ENCODE results near the gene HSFX4.
"Not testable (repeated sequence)": the region's sequence is repeated elsewhere in the genome, so short reads cannot be mapped to it uniquely, and the experiment has no call there.

The HSFX4 gene

DNA sequence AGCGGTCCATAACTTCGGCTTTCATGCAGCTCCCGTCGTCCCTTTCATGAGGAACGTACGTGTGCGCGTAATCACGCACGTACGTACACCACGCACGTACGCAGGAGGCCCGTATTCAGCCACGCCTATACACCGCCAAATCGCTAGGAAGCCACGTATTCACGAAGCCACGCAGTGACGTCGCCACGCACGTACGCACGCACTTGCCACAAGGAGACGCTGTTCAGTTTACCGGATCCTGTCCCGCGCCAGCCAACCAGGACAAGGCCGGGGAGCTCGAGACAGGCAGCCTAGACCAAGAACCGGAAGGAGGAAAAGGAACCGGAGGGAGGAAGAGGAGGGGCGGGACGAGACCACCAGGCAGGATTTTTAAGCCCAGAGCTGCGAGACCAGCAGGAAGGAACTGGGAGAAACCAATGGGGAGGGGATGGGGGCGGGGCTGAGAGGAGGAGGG, 9.1 kb downstream of the HSFX4 start, which contains the start of gene EOLA2:
EOLA2 (minus strand) TSS at position 65 of the 454 bp plus-strand sequence. CDS start 4,617 bp downstream, outside the sequence.
- peak; percentile 84 for DNase-seq

DNA sequence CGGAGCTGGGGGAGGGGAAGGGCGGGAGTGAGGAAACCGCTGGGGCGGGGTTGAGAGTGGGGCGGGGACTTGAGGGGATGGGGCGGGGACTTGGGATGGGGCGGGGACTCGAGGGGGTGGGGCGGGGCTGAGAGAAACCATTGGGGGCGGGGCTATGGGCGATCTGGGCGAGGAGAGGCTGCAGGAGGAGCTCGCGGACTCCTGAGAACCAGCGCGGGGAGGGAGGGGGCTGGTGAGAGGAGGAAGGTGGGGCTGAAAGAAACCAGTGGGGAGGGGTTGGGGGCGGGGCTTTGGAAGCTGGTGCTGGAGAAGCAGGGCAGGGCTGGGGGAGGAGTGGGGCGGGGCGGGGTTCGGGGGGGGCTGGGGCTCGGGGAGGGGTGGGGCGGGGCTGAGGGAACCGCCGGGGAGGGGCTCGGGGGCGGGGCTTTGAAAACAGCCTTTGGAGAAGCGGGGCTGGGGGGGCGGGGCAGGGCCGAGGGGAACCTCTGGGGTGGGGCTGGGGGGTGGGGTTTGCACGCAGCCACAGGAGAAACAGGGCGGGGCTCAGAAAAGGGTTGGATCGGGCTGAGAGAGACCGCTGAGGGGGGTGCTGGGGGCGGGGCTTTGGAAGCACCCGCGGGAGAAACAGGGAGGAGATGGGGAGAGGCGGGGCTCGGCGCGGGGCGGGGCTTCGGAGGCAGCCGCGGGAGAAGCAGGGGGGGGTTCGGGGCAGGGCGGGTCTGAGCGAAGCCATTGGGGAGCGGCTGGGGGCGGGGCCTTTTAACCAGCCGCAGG, 9.7 kb downstream of the HSFX4 start:
- peak; percentile 81 for DNase-seq

DNA sequence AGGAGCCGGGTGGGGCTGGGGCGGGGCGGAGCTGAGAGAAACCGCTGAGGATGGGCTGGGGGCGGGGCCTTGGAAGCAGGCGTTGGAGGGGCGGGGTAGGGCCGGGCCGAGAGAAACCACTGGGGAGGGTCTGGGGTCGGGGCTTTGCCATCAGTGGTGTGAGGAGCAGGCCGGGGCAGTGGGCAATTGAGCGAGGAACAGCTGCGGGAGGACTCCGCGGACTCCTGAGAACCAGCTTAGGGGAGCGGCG, 10.2 kb downstream of the HSFX4 start:
- no peak for DNase-seq

DNA sequence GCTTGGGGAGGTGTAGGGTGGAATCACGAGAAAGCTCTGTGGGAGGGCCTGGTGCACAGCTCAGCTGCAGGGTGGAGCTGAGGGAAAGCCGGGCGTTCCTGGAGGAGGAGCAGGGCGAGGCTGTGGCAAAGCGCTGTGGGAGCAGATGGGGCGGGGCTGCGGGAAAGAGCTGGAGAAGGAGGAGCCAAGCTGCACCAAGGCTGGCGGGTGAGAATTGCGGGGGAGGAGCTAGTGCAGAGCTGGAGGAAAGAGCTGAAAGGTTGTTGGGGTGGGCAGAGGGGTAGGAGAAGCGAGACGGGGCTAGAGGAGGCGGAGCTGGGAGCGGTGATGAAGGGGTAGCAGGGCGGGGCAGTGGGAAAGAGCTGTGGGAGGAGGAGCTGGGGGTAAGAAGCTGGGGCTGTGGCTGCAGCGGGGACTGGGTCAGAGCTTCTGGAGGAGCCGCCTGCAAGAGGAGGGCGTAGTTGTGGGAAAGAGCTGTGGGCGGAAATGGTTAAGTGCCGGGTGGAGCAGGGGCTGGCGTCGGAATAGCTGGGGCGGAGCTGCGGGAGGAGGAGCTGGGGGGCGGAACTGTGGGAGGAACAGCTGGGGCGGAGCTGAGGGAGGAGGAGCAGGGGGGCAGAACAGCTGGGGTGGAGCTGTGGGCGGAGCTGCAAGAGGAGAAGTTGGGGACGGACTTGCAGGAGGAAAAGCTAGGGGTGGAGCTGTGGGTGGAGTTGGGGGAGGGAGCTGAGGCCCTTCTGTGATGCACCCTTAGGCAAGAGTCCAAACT, 10.7 kb downstream of the HSFX4 start:
- peak; percentile 88 for DNase-seq

DNA sequence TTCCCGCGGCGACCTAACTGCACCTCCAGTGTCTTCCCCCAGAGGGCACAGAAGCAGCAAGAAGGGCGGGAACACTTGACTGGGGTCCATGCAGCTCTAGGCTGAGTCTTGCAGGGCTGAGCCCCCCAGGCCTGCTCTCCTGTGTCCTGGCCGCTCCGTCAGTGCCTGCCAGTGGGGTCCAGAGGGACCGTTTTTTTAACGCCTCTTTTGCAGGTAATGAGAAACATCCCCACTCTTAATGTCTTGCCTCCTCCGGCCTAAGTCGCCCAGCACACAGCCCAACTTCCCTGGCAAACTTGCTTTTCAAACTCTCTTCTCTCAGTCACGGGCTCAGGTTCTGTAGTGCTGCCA, 11.3 kb downstream of the HSFX4 start:
- DNase-seq: not testable (repeated sequence)

DNA sequence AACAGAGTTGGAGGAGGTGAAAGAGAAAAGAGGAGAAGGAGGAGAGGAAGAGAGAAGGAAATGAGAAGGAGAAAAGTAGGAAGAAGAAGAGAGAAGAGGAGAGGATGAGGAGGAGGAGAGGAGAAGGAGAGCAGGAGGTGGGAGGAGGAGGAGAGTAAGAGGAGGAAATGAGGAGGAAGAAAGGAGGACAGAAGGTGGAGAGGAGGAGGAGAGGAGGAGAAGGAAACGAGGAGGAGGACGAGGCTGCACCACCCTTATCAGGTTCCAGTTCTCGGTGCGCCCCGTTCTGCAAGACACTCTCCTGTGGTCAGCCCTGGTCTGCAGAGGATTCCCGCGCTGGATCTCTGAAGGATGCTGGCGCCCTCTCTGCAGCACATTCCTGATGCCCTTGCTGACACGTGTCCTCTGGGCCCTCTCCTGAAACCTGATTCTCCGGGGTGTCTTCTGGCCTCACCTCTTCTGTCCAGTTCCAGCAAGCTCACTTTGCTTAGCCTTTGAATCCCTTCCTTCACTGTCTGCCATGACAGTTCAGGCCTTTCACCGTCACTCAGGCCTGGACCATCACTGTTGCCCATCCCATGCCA, 15.8 kb downstream of the HSFX4 start:
- not testable (repeated sequence) for DNase-seq

DNA sequence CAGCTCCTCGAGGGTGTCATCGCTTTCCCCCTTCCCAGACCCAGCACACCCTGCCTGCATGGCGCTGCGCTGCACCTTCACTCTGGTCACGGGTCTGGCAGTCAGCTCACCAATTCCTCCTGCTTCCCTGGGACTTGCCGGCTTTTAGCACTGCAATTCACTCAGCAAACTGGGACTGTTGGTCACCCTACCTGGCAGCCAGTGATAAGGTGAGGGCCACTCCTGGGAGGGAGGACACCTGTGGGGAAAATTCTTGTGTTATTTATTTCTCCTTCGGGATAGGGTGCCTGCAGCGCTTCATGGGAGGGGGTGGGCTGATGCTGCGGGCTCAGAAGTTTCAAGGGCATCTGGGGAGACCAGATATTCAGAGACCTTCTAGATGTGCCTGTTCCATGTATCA, 16.4 kb downstream of the HSFX4 start:
- not testable (repeated sequence) for DNase-seq

DNA sequence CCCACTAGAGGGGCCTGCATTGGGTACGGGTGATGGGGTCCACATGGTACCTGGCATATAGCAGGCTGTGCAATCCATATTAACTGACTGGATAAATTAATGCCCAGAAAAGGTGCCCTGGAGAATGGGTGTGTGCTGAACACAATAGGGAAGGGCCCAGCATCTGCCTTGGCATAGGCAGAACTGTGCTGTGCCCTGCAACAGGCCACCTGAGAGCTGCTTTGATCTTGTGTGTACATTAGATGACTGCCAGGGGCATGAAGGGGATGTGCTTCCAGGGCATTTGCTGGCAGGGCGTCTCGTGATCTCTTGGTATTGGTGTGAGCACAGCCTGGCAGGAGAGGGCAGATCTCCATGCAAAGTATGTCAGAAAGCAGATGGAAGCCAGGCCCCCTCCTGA, 17.6 kb downstream of the HSFX4 start:
- DNase-seq: not testable (repeated sequence)

DNA sequence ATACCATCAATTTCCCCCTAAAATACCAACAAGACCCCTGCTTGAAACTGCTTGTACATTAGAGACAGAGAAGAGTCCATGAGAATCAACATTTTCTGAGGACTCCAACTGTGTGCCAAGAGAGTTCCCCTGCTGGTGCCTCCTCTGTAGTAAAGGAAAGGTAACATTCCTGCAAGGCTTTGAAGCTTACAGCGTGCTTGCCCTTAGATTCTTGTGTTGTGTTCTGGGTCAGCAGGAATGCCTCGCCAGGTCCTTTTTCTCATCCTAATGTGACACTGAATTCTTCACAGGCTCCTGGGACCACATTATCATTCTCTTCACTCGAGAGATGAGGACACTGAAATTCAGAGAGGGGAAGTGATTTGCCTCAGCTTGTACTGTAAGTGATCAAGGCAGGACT, 18.6 kb downstream of the HSFX4 start:
- no peak for DNase-seq

DNA sequence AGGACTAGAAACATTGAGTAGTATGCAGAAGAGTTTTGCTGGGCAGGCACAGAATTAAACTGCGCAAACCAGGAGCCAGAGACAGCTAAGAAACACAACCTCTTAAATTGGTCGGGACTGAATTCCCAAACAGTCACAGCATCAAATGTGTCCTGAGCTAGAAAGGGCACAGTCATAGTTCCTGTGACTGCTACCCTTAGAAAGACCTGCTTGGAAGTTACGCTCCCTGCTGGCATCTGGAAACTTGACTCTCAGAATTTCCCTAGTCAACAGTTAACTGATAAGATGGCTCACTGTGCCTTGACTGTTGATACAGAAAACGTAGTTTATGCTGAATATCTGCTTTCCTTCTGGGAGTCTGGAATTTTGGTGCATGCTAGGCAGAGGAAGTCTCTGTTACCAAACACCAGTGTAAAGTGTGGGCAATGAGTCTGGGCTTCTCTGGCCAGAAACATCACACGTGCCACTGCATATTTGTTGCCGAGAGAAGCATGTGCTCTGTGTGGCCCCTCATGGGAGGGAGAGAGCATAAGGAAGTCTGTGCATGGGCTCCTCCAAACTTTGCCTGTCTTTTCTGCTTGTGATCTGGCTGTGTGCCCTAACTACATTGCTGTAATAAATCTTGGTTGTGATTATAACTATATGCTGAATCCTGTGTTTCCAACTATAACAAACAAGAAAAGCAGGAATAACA, 20.5 kb downstream of the HSFX4 start:
- no peak for DNase-seq

DNA sequence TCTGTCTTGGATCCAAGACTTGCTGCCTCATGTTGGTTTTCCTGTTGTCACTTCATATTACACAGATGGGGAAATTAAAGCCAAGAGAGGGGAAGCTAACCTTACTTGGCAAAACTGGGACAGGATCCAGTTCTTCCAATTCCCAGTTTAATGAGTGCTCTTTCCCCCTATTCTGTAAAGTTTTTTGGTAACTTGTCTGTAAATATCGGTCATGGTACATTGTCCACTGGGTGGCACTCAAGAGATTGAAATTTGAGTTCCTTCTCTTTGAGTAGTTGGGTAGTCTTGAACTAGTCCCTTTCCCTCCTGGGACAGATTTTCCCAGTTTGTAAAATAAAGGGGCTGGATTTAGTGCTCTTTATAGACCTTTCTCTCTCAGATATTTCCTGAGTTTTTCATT, 21.3 kb downstream of the HSFX4 start:
- no peak for DNase-seq

DNA sequence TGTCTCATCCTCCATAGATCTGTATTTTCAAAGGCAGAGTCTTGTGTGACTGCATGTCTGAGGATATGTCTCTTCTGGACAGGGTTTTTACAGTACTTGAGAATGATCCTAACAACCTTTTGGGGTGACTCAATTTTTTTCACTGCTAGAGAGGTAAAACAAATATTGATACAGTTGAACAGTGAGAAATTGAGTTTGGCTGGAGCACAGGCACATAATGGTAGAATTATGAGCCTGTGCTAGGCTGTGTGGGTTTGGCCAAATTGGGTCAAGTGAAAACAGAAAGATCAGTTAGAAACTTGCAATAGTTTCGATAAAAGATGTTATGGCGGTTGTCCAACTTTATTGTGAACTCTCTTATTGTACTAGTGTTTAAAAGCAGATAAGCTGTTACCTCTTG, 32.2 kb downstream of the HSFX4 start:
- DNase-seq: no peak

DNA sequence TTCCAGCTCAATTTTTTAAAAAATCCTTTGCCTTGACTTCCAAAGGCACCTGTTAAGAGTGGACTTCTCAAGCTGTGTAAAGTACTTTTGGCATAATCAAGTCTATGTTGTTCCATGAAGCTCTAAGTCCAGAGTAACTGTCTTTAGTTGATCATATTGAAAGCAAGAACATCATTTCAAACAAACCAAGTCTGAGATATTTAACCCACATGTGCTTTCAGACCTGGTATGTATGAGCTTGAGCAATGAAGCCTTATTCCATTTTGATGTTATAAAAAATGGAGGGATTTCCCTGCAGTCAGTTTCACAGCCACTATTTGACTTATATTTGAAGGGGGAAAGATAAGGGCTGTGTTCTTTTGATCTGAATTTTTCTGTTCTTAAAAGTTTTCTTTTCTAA, 32.6 kb downstream of the HSFX4 start:
- DNase-seq: no peak

DNA sequence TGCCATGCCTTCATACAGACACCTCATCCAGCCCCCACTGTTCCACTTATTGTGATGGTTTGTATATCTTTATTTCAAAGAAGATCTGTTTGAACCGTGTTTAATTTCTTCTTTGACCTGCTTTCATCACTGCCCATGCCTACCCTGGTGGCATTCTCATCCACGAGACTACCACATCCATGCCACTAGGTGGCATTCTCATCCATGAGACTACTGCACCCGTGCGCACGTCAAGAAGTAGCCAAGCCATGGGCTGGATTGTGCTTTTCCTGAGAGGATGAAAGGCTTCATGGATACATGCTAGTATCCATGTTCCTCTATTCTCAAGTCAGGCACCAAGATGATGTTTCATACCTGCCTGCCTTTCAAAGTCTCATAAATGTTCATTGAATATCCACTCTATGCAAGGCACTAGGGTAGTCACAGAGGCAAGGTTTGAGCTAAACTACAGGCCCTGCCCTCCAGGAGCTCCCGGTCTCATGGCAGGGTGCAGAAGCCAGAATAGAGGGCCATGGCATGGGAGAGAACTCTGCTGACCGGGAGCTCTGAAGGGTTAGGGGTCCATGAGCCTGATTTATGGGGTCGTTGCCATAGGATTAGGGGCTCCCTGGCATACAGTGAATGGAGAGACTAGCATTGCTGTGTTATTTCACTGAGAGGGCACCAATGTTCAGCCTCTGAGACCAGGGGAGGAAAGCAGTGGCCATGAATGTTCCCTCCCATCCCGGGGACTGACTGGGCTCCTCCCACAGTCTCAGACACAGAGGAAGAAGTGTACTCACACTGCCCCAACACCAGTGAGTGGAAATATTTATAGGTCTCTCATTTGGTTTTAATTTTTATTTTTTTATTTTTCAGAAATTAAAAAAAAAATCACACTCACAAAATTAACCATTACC, 33.7 kb downstream of the HSFX4 start:
- DNase-seq: no peak

DNA sequence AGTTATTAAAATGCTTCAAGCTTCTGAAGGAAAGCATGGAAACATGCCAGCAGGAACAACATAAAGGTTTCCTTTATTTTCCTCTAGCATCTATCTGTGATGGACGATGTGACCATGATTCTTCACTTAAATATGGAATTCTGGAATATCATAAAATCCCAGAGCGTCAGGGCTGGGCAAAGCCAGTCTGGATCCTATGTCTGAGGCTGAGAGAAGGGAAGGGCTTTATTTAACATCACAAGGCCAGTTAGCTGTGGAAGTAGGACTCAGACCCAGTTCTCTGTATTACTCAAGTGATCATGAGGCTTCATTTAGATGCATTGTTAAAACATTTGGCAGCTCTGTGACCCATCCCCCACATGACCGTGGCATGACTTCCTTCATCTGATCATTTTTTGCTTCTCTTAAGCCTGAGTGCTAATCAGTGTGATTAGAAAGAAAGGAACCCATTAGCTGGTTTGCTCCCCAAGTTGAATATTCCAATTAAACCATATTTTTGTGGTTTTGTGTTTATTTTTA, 49.8 kb downstream of the HSFX4 start:
- DNase-seq: no peak
